Raji (cell line): ENCODE results near the gene COBL.

ENCODE experiments used
- POLR2A ChIP-seq: IDR thresholded peaks from 2 replicates; pipeline ENCODE4 v1.6.1; 2011; ENCODE audit warnings: low read depth, low read length, control low read depth; ENCODE audit not compliant: insufficient read depth

COBL gene

DNA sequence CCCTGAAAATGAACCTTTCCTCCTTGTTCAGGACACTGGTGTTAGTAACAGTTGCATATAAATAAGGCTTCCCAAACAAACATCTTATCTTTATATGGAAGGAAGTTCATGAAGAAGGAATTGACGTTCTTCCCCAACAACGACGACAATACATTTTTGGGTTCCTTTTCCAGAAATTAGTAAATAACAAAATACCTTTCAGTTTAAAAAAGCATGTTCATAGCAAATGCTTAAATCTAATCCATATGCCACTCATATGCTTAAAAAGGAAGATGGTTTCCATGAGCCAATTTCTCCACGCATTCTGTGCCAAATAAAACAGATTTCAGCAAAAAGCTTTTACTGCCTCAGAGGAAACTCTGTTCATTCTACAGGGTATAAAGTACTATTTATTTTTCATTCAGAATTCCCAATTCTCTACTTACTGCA is 182.6 kb downstream of the COBL start:
- TF ChIP-seq POLR2A = no peak

DNA sequence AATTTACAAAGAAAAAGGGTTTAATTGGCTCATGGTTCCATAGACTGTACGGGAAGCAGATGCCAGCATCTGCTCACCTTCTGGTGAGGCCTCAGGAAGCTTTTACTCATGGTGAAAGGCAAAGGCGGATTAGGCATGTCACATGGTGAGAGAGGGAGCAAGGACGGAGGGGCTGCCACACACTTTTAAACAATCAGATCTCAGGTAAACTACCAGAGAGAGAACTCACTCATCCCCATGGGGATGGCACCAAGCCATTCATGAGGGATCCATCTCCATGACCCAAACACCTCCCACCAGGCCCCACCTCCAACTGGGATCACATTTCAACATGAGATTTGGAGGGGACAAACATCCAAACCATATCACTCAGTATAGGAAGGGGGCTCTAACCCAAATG is 183.9 kb downstream of the COBL start:
- TF ChIP-seq POLR2A = no peak

DNA sequence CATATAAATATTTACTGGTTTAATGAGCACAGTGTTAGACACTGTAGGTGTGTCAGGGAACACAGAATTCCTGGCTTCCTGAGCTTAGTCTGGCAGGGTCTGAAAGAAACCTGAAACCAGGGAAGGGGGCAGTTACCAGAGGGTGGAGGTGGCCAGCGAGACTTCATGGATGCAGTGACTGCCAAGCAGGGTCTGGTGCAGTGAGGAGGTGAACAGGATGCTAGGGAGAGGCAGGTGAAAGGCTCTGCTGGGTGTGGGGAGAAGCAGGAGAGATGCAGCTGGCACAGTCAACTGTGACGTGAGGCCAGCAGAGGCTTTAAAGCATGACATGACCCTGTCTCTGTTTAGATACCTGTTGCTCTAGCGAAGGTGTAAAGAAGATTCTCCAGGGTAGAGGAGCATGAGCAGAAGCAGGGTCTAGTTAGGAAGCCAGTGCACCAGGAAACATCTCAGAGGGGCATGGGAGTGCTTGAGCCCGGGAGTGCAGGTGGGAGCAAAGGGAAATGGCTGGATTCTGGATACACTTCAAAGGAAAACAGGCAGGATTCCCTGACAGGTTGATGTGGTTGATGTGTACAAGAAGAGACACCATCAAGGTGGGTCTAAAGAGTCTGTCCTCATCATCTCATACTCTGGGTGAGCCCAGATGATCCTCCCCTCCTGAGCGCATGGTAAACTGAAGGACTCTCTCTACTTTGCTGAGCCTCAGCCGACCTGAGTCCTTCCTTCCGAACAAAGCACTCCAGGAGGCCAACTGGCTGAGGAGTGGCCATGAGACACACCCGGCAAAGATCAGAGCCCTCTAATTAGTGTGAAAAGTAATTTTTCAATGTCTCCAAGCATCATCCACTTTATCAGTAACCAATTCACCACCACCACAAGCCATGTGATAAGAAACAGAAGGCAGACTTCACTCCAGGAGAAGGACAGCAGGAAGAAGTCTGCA is 186.8 kb downstream of the COBL start:
- TF ChIP-seq POLR2A = no peak

DNA sequence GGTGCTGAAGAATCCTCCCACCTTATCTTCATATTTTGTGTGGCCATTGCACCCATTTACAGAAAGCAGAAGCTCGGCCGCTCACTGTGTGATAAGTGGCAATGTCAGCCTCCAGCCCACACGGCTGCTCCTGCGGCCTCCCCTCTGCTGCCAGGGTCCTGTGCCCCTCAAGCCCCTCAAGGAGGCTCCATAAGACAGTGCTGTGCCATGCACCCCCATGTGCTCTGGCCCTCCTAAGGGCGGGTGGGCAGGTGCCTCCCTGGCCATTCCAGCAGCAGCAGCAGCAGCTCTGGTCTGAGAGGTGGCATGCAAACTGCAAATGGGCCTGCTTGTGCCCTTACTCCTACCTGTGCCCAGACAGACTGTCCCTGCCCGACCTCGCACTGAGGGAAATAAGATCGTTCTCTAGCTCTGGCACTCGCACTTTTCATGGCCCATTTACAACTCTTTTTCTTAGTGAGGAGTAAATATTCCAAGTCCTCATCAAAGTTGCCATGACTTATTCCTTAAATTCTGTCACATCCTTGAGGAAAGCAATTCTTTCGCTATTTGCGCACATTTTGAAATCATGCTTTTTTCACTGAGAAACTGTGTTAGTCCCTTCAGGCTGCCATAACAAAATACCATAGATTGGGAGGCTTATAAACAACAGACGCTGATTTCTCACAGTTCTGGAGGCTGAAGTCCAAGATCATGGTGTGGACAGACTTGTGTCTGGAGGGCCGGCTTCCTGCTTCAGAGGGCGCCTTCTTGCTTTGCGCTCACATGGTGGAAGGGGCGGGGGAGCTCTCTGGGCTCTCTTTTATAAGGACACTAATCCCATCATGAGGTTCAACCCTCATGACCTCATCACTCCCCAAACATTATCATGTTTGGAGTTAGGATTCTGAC is 187.8 kb downstream of the COBL start:
- no peak for TF ChIP-seq POLR2A

DNA sequence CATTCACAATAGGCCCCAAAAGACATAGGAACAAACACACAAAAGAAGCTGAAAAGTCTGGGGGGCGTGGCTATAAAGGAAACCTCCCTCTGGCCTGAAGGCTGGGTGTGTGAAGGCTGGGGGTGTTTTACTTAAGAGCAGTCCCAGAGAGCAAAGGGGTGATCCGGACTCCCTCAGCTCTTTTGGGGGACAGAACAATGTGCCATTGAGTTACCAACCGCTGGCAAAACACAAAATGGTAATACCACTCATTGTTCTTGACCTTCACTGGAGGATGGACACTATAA is 189.0 kb downstream of the COBL start:
- no peak for TF ChIP-seq POLR2A

DNA sequence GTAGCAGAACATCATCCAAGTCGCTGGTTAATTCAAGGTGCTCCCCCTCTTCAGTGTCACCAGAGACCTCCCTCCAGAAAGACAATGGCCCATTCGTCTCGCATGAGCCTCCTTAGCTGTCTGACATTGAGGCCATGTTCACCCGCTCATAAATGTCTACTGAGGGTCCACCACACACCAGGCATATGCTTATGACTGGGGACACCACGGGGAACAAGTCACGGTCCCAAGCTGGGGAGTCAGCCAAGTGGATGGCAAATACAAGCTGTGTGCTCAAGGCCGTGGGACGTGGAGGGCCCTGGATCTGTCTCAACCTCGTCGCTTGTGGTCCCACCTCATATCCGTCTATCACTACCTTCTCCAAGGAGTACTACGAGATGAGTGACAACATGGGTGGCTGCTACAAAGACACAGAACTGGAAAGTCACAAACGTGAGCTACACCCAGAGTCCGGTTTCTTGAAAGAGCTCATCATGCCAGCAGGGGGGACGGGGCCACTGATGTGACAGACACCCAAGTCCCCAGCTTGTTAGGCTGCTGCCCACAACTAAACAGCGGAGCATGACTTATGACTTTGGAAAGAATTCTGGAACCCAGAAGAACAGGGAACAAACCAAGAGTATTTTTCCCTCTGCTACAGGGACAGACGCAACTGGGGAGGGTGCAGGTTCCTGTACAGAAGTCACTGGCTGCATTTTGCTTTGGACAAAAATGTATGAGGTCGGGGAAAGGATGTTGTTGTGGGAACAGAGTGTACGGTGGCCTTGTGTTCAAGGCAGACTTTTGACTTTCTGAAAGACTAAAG is 189.6 kb downstream of the COBL start:
- TF ChIP-seq POLR2A = no peak

DNA sequence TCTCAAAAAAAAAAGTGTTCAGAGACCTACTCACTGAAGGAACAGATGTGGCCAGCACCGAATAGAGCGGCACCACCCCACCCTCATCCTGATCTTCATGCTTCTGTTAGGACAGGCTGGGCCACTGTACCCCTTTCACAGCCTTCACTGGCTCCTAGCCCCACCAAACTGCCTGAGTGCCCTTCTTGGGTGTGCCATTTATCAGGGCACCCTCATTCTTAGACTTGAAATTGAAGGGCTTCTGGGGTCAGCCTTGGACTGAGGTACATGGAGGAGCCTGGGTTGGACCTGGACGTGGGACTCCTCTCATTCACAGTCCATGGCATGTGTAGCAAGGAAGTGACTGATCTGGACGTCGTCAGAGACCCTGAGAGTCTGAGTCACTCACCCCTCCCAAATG is 190.3 kb downstream of the COBL start:
- TF ChIP-seq POLR2A = no peak

DNA sequence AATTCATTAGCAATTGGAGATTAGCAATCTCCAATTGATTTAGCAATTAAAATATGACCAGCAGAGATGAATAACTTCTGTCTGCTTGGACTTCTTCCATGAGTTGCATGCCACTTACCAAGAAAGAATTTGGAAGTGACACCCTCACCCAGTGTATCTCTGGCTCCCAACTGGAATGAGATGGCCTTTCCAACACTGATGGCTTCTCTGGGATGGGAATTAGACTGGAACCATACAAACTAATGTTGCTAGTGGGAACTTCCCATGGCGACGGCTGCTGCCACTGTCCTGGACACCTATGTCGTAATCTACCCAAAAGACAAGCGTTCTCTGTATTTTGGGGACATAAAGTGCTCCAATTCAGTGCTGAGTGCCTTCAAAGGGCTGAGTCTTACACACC is 192.3 kb downstream of the COBL start:
- TF ChIP-seq POLR2A = no peak

DNA sequence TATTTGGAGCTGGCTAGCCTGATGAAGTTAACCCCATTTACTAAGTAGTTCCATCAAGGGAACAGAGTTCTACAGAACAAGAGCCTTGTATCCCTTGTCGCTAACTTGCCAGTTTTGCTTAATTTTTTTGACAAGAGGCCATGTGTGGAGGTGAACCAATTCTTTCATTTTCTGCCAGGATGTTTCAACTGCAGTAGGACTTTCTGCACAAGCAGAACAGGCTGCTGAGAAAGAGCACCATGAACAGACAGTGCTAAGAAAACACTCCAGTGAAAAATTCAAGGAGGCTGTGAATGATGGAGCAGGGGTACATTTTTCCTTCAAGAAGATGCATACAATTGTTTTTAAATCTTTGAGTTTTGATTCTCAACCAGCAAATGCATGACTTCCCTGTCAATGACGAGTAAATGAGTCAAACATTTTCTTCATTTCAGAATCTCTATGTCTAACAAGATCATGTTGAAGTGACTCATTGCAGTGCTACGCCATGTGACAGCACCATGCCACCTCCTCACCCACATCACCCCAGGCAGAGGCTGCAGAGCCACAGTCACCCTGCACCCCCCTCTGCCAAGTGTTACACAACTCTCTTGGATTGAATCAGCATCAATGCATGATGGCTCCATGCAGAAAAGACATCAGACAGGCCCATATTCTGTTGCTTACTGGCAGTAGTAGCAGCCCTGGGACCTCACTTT is 193.1 kb downstream of the COBL start:
- no peak for TF ChIP-seq POLR2A

DNA sequence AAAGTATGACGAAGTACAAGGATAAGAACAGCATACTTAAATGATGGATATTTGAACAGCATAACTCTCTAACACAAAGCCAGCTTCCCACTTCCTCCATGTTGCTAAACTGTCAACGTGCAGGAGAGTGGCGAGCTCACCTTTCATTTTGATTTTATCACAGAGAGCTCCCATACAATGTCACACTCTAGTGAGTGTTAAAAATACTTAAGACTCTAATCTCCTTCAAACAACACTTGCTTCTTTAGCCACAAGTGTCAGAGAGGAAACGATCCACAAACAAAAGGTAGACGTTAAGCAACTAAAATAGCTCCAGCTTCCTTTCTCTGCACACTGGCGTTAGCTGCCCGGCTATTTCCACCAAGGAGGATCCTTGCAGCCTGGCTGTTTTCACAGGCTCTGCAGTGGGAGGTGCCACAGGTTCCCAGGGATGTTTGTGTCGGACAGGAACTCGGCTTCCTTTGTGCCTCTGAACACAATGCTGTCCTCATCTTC is 194.6 kb downstream of the COBL start:
- TF ChIP-seq POLR2A = no peak

DNA sequence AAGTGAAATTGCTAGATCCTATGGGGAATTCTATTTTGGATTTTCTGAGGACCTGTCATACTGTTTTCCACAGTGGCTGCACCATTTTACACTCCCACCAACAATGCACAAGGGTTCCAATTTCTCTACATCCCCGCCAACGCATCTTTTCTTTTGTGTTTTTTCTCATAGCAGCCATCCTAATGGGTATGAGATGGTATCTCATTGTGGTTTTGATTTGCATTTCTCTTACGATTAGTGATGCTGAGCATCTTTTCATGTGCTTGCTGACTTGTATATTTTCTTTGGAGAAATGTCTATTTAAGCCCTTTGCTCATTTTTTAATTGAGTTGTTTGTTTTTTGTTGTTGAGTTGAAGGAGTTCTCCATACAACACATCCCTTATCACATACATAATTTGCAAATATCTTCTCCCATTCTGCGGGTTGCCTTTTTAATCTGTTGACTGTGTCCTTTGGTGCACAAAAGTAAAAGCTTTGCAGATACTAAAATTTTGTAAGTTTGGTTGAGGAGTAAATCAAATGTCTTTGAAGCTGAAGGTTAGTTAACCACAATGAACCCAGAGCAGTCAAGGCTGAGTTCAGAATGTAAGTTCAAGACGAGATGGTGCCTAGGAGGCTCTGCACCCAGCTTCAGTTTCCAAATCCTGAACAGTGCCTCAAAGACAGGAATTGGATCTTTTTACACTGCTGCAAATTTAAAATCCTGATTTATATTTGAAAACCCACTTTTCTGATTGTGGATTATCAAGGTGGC is 195.4 kb downstream of the COBL start:
- no peak for TF ChIP-seq POLR2A

DNA sequence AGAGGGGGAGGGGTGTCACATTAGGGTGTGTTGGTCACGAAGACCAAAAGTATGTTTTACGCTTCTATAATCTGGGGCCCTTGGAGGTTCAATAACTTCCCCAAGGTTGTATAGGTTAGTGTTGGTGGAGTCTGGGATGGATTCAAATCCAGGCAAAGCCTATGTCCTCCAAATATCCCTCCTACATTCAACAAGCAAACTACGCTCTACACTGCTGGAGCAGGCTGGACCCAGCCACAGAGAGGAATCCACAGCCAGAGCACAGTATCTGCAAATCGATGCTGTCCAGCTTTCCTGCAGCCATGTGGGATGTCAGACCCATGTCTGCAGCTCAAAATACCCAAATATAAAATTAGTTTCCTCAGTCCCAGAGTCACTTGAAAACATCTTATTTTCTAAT is 198.0 kb downstream of the COBL start:
- no peak for TF ChIP-seq POLR2A

DNA sequence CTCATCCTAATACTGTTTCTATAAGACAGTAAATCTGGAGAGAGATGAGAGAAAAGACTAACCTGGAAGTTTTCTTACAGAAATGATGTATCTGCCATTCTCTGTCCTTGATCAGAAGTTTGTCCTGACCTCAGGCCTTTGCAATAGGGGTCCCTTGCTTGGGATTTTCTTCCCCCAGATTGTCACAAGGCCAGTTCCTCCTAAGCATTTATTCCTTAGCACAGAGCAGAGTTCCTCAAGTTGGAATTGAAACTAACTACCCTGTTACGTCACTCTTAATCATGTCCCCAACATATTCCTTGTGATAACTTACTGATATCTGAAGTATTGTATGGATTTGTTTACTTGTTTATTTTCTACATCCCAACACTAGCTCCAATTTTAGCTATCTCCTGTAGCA is 202.1 kb downstream of the COBL start:
- no peak for TF ChIP-seq POLR2A

DNA sequence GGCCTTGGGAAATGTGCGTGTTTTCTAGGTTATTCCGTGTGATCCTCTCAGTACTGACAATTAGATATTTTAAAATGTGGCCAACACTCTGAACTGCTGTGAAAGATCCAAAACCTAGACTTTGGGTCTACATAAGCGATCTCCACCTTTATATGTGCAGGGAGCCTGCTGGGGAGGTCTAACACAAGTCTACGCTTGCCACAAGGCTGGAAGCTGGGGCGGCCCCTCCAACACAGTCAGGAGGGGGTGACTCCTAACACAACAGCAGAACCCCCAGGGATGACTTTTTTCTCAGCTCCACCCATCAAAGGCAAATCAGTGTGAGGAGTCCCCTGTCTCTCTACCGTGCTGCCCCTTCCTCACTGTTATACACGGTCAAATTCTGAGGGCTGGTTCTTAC is 202.6 kb downstream of the COBL start:
- TF ChIP-seq POLR2A = no peak

DNA sequence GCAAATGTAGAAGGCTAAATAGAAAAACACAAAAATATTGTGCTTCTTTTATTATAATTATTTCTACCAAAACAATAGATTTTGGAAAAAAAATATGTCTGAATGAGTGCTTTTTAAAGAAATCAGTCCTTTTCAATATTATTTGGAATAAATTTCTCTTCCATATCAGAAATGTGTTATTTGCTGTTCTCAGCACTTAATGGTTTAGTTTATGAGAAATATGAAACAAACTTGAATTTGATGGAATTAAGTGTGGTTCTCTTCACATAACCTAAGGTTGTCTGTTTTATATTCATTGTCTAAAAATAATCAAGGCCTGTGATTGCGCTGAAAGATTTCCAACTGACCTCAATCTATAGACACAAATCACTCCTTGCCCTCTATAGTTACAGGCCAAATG is 203.0 kb downstream of the COBL start:
- no peak for TF ChIP-seq POLR2A
